OCI-LY7 (cell line): ENCODE results near the gene FAM181B. TPM values are rescaled to one million over a fixed set of nuclear protein-coding genes. Genes with fewer than 3 reads are reported as not detected.

Experiments used
- BruUV-seq: library from RNA; stranded (reverse); fragments of 400-500 nt; replicated peaks from 2 replicates; lab custom pipeline; 2021; lab: Mats Ljungman, UMichigan
- CTCF ChIA-PET: fragments of 300-600 bp; sonication (Branson Sonifier 250); formaldehyde crosslinking; loops from one replicate; lab custom pipeline; 2022; ENCODE audit warnings: antibody characterized with exemption; ENCODE audit not compliant: unreplicated experiment; lab: Charles Lee
- POLR2A ChIA-PET: fragments of 300-600 bp; sonication (Branson Sonifier 250); formaldehyde crosslinking; loops from one replicate; lab custom pipeline; 2022; ENCODE audit warnings: antibody characterized with exemption; lab: Charles Lee
- DNase-seq: peaks from one replicate; pipeline ENCODE4 v3.0.0-alpha.2; 2015; ENCODE audit warnings: low spot score
- H2AFZ ChIP-seq: fragments of 200-600 bp; sonication (generic), shearing (Covaris generic); 2 replicates; pipeline ENCODE4 v1.6.1; 2014; ENCODE audit warnings: mild to moderate bottlenecking, antibody characterized with exemption, low read length, moderate library complexity
- H3K27ac ChIP-seq: fragments of 200-600 bp; sonication (generic); 2 replicates; pipeline ENCODE4 v1.5.1; 2014; ENCODE audit warnings: mixed run types, low read depth, mild to moderate bottlenecking, moderate library complexity, low read length, inconsistent platforms; ENCODE audit not compliant: poor library complexity, severe bottlenecking
- H3K36me3 ChIP-seq: fragments of 200-600 bp; sonication (generic); 2 replicates; pipeline ENCODE4 v1.6.1; 2014; ENCODE audit warnings: mild to moderate bottlenecking, antibody characterized with exemption, low read length, moderate library complexity, mixed read lengths; ENCODE audit not compliant: insufficient read depth
- H3K4me1 ChIP-seq: fragments of 200-600 bp; sonication (generic); 2 replicates; pipeline ENCODE4 v1.5.1; 2014; ENCODE audit warnings: mild to moderate bottlenecking, low read length; ENCODE audit not compliant: insufficient read depth, poor library complexity, severe bottlenecking
- H3K4me2 ChIP-seq: fragments of 200-600 bp; sonication (generic); 2 replicates; pipeline ENCODE4 v1.6.1; 2014; ENCODE audit warnings: mild to moderate bottlenecking, low read length
- H3K4me3 ChIP-seq: fragments of 200-600 bp; sonication (generic); 2 replicates; pipeline ENCODE4 v1.5.1; 2014; ENCODE audit warnings: mild to moderate bottlenecking, low read depth, low read length; ENCODE audit not compliant: poor library complexity, severe bottlenecking
- H3K79me2 ChIP-seq: fragments of 200-600 bp; sonication (generic); 2 replicates; pipeline ENCODE4 v1.6.1; 2016; ENCODE audit warnings: low read depth, mild to moderate bottlenecking, low read length, moderate library complexity, mixed read lengths; ENCODE audit not compliant: insufficient read depth
- H3K9me2 ChIP-seq: fragments of 200-600 bp; sonication (generic); 2 replicates; pipeline ENCODE4 v1.6.1; 2016; ENCODE audit warnings: mild to moderate bottlenecking, low read length, mixed read lengths; ENCODE audit not compliant: insufficient read depth
- H3K9me3 ChIP-seq: fragments of 200-600 bp; sonication (generic); 2 replicates; pipeline ENCODE4 v1.6.1; 2014; ENCODE audit warnings: mild to moderate bottlenecking, mixed run types, low read length, mixed read lengths
- H4K20me1 ChIP-seq: fragments of 200-600 bp; sonication (generic); 2 replicates; pipeline ENCODE4 v1.6.1; 2014; ENCODE audit warnings: mild to moderate bottlenecking, antibody characterized with exemption, low read length, moderate library complexity, mixed read lengths; ENCODE audit not compliant: insufficient read depth
- EZH2phosphoT487 ChIP-seq: fragments of 200-600 bp; sonication (generic); IDR thresholded peaks from 2 replicates; pipeline ENCODE4 v1.6.1; 2018; ENCODE audit warnings: low read depth, borderline replicate concordance, mild to moderate bottlenecking, mixed run types, antibody characterized with exemption, low read length, moderate library complexity, mixed read lengths
- intact Hi-C: fragments of 100-400 bp; cut with micrococcal nuclease; formaldehyde crosslinking; loops from one replicate; pipeline ENCODE4 v1.10.0; 2022; ENCODE audit not compliant: unreplicated experiment
- total RNA-seq, 2 experiments: library from RNA; depleted of rRNA in 1 of 2; stranded (reverse); fragments of >200 nt in 1 of 2; shearing (Covaris generic) in 1 of 2; gene quantifications; 2 replicates each; pipeline ENCODE4 v1.2.3, GENCODE V29; 2014 to 2022
- TF ChIP-seq, protein P1 (sequence below): fragments of 200-600 bp; sonication (generic); conservative IDR thresholded peaks from 2 replicates; pipeline ENCODE4 v1.5.1; 2014; ENCODE audit warnings: mild to moderate bottlenecking, antibody characterized with exemption, low read length, moderate library complexity, mixed read lengths

Gene FAM181B
- total RNA-seq, 2 experiments from 2014 or later = not detected

GRCh38 chr11:82734120-82734479 lies 436 bp upstream of the FAM181B start:
- H2AFZ ChIP-seq = no peak overlapping the region
- no peaks in the 10 kb centered on the region for H4K20me1 ChIP-seq
- H3K4me3 ChIP-seq = no peak overlapping the region
- ChIA-PET CTCF (interaction anchor here (0.6 kb wide), 1 partner anchor 1639 kb away, joined by 5 read pairs; no protein-coding TSS in a partner anchor), POLR2A (no interaction called here)
- H3K79me2 ChIP-seq = no peaks in the 10 kb centered on the region
- H3K9me3 ChIP-seq = no peaks in the 10 kb centered on the region
- intact Hi-C loops = no loop called here
- no peak overlapping the region for H3K4me2 ChIP-seq
- H3K4me1 ChIP-seq = no peaks in the 10 kb centered on the region
- H3K9me2 ChIP-seq = no peaks in the 10 kb centered on the region
- H3K36me3 ChIP-seq = no peaks in the 10 kb centered on the region
- no peak overlapping the region for H3K27ac ChIP-seq
- no TSS peak for BruUV-seq
- no peak for DNase-seq
- no peak for TF ChIP-seq EZH2phosphoT487
- TF ChIP-seq, protein P1, sequence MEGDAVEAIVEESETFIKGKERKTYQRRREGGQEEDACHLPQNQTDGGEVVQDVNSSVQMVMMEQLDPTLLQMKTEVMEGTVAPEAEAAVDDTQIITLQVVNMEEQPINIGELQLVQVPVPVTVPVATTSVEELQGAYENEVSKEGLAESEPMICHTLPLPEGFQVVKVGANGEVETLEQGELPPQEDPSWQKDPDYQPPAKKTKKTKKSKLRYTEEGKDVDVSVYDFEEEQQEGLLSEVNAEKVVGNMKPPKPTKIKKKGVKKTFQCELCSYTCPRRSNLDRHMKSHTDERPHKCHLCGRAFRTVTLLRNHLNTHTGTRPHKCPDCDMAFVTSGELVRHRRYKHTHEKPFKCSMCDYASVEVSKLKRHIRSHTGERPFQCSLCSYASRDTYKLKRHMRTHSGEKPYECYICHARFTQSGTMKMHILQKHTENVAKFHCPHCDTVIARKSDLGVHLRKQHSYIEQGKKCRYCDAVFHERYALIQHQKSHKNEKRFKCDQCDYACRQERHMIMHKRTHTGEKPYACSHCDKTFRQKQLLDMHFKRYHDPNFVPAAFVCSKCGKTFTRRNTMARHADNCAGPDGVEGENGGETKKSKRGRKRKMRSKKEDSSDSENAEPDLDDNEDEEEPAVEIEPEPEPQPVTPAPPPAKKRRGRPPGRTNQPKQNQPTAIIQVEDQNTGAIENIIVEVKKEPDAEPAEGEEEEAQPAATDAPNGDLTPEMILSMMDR = no peak

GRCh38 chr11:82732734-82733443 lies 775 bp downstream of the FAM181B start:
- ChIA-PET CTCF (no interaction called here), POLR2A (no interaction called here)
- Histone ChIP-seq H2AFZ (no peak overlapping the region), H4K20me1 (no peaks in the 10 kb centered on the region), H3K9me3 (no peaks in the 10 kb centered on the region), H3K4me3 (no peak overlapping the region), H3K4me2 (no peak overlapping the region), H3K79me2 (no peaks in the 10 kb centered on the region), H3K36me3 (no peaks in the 10 kb centered on the region), H3K9me2 (no peaks in the 10 kb centered on the region), H3K4me1 (no peaks in the 10 kb centered on the region), H3K27ac (no peak overlapping the region)
- BruUV-seq = no TSS peak
- no peak for TF ChIP-seq EZH2phosphoT487
- TF ChIP-seq, protein P1 = no peak
- no peak for DNase-seq
- intact Hi-C loops = no loop called here

- H3K9me2 ChIP-seq = no peaks in the 10 kb centered on the region
- POLR2A ChIA-PET = no interaction called here
- CTCF ChIA-PET = no interaction called here
- TF ChIP-seq EZH2phosphoT487 = no peak
- TF ChIP-seq, protein P1 = no peak
- no peaks in the 10 kb centered on the region for H3K9me3 ChIP-seq
- no TSS peak for BruUV-seq
- H3K4me2 ChIP-seq = no peak overlapping the region
- no peak overlapping the region for H3K4me3 ChIP-seq
- no peak for DNase-seq
- no peaks in the 10 kb centered on the region for H4K20me1 ChIP-seq
- H3K27ac ChIP-seq = no peak overlapping the region
- no peaks in the 10 kb centered on the region for H3K4me1 ChIP-seq
- H3K79me2 ChIP-seq = no peaks in the 10 kb centered on the region
- no peak overlapping the region for H2AFZ ChIP-seq
- intact Hi-C loops = no loop called here
- H3K36me3 ChIP-seq = no peaks in the 10 kb centered on the region
Observed at GRCh38 chr11:82732348-82732733, 1.3 kb downstream of the FAM181B start.
